Measurements from ENCODE around the gene AP1G1. TPM values are rescaled to one million over a fixed set of nuclear protein-coding genes. Genes with fewer than 3 reads are reported as not detected.
"Not testable (repeated sequence)": the region's sequence is repeated elsewhere in the genome, so short reads cannot be mapped to it uniquely, and the experiment has no call there.

Gene AP1G1
- total RNA-seq: 10 to 100 TPM; 40.1 to 49.3 TPM
- long read RNA-seq, full-length matches to known transcripts: 2 of 14 reads
- long read RNA-seq, partial matches to known transcripts: 5 of 14 reads
- long read RNA-seq, other reads (novel, unspliced or antisense): 7 of 14 reads

DNA sequence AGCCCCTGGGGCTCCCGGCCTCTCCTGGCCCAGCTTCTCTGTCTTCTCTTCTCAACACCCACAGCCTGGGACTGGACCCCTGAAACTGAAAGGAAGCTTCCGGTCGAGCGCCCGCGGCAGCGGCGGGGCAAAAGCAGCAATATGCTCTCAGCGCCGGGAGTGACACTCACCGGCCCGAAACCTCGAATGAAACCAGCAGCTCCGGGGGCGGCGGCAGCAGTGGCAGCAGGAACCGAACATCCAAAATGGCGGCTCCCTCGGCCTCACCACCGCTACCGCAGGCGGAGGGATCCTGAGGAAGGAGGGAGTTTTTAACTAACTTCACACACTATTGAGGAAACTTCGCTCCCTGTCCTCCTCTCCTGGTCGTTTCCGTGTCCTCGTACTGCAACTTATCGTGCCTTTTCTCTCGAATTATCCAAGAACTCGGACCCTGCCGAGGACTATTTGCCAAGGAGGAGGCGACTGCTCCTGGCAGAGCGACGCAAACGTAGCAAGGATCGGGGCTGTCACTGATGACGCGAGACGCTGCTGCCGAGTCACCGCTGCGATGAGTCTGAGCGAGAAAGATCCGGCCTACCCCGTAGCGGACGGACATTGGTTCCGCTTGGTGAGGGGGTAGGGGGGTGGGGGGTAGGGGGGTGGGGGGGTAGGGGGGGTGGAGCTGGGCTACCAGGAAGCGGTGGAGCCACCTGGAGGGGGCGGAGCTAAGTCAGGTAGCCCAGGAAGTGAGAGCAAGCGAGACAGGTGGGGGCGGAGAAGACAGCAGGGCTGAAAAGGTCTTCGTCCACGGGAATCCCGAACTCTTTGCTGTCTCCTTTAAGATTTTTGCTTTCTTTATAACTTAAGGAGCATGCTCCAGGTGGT lies at the start of gene AP1G1:
AP1G1 (minus strand) TSS at position 242 of the 867 bp plus-strand sequence. CDS start 19,355 bp downstream, outside the sequence.
- ATAC-seq (peak; percentile 98 to 99), DNase-seq (peak; percentile 96)
- intact Hi-C loops (cut with DNase I): loop anchor here in 1 of 2 donors (2.0 to 5.0 kb wide), 3 partner anchors 38 to 86 kb away; partner anchors contain the start of genes ATXN1L, IST1 and ZNF821

DNA sequence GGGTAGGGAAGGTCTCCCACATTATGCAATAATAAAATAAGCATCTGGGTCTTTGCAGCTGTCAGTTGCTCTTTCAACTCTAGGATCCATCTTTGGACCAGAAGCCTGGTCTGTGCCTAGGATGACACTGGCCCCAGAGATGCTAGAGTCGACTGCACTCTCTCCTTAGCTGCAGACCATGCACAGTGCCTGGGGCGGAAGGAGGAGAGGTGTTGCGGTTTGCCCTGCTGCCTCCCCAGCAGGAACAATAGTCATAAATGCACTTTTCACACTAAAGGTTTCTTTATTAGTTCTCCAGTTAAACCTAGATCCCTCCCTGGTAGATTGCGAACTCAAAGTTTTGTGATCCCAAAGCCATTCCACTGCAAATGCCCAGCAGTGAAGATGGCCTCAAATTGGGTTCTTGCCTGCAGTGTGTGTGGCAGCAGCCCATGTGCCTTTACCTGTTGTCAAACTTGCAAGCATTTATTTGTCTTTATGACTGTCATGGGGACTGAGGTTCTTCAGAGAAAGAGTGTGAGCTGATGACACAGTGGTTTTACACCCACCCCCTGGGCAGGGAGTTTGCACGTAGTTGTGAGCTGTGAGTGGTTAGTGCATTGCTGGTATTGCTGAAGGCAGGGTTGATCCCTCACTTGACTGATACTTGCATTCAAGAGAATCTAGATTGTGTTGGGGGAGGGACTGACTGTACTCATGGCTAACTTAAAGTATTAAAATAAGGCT lies 47.5 kb upstream of the AP1G1 start:
- DNase-seq (no peak), ATAC-seq (peak in 1 of 2 donors; percentile 11)
- intact Hi-C loops (cut with DNase I): no loop called here

DNA sequence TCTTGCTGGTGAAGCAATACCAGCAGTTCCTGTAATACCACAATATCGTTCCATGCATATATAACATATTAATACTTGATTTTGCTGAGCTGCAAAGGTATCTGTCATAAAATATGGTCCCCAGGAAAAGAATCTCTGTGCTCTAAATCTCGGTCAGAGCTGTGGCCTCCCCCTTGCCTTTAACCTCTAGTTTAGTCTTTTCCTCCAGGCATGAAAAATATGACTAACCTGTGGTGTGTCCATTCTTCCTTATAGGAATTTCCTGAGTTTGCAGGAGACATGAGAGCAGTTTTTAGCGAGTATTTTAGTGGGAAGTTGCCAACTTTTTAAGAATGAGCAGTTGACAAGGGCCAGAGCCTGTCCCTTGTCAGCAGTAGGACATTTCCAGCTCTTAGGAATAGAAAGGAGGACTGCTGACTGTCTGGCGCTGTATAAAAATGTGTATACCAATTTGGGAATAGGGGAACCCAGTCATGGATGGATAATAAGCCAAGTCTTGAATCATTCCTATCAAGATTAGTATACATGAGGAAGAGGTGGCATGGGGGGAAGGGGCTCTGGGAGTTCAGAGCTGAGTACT lies 45.8 kb upstream of the AP1G1 start:
- ATAC-seq: peak in 1 of 2 donors; percentile 7
- intact Hi-C loops (cut with DNase I): no loop called here
- DNase-seq: no peak

GRCh38 chr16:71853413-71853812 lies 44.8 kb upstream of the AP1G1 start:
- DNase-seq (no peak), ATAC-seq (no peak)
- intact Hi-C loops (cut with DNase I): no loop called here

DNA sequence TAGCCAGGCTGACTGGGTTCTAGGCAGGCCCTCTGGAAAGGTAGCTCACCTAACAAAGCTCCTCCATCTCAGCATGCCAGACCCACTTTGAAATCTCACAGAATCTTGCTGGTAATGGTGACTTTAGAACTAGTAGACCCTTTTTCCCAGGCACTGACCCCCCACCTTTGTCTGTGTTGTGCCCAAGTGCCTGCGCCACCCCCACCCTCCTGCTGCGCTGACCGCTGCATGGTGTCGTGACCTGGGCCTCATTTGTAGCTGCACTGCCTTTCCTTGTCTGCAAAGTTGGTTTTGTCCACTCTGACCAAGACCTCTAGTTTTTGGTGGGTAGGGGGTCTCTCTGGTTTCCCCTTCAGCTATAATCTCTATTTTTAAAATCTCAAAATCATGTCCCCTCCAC lies 43.9 kb upstream of the AP1G1 start:
- DNase-seq (no peak), ATAC-seq (no peak)
- intact Hi-C loops (cut with DNase I): no loop called here

GRCh38 chr16:71852158-71852557 lies 43.5 kb upstream of the AP1G1 start:
- DNase-seq: no peak
- no peak for ATAC-seq
- intact Hi-C loops (cut with DNase I): no loop called here

DNA sequence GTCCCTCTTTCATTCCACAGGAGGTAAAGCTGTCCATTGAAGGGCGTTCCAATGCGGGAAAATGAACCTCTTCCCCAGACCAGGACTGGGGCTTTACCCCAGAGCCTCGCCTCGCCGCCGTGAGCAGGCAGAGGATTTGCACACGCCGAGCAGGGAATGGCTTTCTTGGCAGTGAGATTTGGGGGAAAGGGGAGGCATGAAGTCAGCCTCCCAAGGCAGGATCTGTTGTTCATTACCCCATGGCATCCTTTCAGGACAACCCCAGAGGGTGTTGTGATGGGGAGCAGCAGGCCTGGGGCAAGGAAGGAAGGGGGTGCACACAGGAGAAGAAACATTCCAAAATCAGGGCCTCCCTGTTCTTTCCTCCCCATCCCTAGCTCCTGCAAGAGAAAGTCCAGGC lies 43.1 kb upstream of the AP1G1 start:
- intact Hi-C loops (cut with DNase I): no loop called here
- DNase-seq (no peak), ATAC-seq (peak in 1 of 2 donors; percentile 56)

DNA sequence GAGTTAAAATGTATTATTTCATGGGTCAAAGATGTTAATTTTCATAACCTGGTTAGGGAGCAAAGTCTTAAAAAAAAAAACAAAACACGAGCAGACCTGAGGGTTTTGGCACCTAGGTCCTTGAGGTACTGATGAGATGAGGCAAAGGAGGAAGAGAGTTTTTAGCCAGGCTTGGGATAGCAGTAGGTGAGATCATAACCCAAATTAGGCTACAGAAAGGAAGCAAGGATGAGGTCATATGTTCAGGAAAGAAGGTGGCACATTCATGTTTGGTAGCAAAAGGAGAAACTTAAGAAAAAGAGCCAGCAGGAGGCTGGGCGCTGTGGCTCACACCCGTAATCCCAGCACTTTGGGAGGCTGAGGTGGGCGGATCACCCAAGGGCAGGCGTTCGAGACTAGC lies 40.0 kb upstream of the AP1G1 start:
- intact Hi-C loops (cut with DNase I): loop anchor here in 1 of 2 donors (5.0 kb wide), 1 partner anchor 41 kb away; the partner anchor contains the start of gene AP1G1
- DNase-seq (no peak), ATAC-seq (no peak)

DNA sequence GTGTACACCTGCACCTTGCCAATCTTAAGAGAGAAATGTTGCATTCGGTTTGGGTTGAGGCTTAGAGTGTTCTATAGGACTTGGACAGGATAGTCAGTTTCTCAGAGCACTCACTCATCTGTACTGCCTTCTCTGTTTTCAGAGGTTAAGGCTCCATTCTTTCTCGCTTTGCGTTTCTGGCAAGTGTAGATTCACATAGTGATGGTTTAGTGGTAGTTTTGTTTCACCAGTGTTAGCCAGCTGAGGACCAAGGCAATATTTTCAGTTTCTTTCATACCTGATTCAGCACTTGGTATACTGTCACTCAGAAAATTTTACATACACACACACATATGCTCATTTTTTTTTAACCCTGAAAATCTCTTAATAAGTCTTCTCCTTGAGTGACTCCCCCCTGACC lies 38.5 kb upstream of the AP1G1 start:
- ATAC-seq: no peak
- no peak for DNase-seq
- intact Hi-C loops (cut with DNase I): loop anchor here in 1 of 2 donors (5.0 kb wide), 1 partner anchor 40 kb away; the partner anchor contains the start of gene AP1G1

DNA sequence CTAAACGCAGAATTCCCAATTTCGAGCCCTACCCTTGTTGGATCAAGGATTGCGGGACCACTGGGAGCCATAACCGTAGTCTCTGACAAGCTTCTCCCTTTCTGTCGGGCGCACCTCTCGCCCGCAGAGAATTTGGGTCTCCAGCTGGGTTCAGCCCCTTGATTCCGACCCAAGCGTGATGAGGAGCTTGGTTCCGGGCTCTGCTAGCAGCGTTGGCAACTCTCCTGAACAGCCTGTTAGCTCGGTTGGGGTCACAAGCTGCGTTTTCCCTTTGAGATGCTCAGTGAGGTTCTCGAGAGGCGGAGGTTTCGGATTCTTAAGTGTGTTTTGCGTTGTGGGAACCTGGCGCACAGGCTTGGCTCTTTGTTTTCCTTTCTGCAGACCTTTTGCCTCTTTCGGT lies 37.8 kb upstream of the AP1G1 start:
- peak in 1 of 2 donors; percentile 4 for ATAC-seq
- no peak for DNase-seq
- intact Hi-C loops (cut with DNase I): loop anchor here in 1 of 2 donors (5.0 kb wide), 1 partner anchor 39 kb away; the partner anchor contains the start of gene AP1G1

GRCh38 chr16:71845639-71846430 lies 37.2 kb upstream of the AP1G1 start, which contains the start of gene ATXN1L:
Gene ATXN1L (plus strand): TSS chr16:71845976. CDS start chr16:71849741, 3,765 bp downstream.
- ATAC-seq: peak; percentile 98
- intact Hi-C loops (cut with DNase I): loop anchor here in 1 of 2 donors (5.0 kb wide), 1 partner anchor 39 kb away; the partner anchor contains the start of gene AP1G1
- DNase-seq: peak; percentile 93

- intact Hi-C loops (cut with DNase I): no loop called here
- ATAC-seq (no peak), DNase-seq (no peak)
Observed at GRCh38 chr16:71843572-71843971, 34.9 kb upstream of the AP1G1 start.

DNA sequence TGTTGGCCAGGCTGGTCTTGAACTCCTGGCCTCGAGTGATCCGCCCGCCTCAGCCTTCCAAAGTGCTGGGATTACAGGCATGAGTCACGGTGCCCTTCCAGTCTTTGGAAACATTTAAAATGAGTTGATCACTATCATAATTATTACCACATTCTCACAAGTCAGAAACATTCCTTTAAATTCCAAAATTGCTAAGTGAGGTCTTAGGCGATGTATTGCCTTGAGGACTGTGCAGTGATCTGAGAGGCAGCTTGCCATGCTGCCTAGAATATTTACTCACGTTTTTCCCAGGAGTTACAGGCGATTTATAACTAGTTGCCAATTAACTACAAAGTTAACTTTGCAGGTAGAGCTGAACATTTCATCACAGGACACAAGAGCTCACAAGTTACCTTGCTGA lies 31.4 kb upstream of the AP1G1 start:
- intact Hi-C loops (cut with DNase I): no loop called here
- no peak for DNase-seq
- no peak for ATAC-seq

GRCh38 chr16:71837150-71837549 lies 28.5 kb upstream of the AP1G1 start:
- DNase-seq (no peak), ATAC-seq (no peak)
- intact Hi-C loops (cut with DNase I): no loop called here

- DNase-seq (no peak), ATAC-seq (no peak)
- intact Hi-C loops (cut with DNase I): no loop called here
Observed at GRCh38 chr16:71834291-71834690, 25.7 kb upstream of the AP1G1 start.

- ATAC-seq; DNase-seq; intact Hi-C loops (cut with DNase I): not testable (repeated sequence)
Observed at GRCh38 chr16:71832112-71832511, 23.5 kb upstream of the AP1G1 start.

DNA sequence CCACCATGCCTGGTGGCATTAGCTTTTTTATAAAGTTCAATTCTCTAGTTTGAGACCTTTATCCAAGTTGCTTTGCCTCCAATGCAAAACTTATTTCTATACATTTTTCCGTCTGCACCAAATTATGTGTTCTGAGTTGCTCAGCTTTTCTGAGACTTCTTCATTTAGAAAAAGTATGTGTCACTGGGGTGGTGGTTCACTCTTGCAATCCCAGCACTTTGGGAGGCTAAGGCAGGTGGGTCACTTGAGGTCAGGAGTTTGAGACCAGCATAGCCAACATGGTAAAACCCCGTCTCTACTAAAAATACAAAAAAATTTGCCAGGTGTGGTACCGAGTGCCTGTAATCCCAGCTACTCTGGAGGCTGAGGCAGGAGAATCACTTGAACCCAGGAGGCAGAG lies 23.1 kb upstream of the AP1G1 start:
- DNase-seq; intact Hi-C loops (cut with DNase I); ATAC-seq: not testable (repeated sequence)

- DNase-seq (no peak), ATAC-seq (no peak)
- intact Hi-C loops (cut with DNase I): no loop called here
Observed at GRCh38 chr16:71830359-71830758, 21.7 kb upstream of the AP1G1 start.

Data from left cardiac atrium (tissue), 4 donors.